ENCODE data around the gene ASPSCR1. TPM values are rescaled to one million over a fixed set of nuclear protein-coding genes. Genes with fewer than 3 reads are reported as not detected.

ASPSCR1 gene
- total RNA-seq, 1 donor = 23.6 TPM

DNA sequence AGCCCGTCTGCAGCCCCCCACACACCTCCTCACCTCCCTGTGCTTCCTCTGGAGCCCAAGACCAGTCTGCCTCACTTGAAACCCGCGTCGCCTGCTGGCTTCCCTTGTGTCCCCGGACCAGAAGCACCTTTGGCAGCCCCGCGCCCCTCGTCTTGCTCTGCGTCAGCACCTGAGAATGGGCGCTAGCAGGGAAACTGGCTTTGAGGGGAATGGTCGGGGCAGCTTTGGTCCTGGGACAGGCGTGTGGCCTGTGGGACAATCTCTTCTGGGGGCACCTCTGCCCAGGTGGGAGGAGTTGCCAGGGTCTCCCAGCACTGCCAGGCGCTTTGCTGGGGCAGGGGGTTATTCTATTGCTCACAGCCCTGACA is 46.3 kb upstream of the ASPSCR1 start:
- no peak overlapping the region for H3K4me3 ChIP-seq (ENCODE audit: low read depth, low read length)
- DNase-seq (ENCODE audit: low read depth) = no peak
- TF ChIP-seq, protein P1, sequence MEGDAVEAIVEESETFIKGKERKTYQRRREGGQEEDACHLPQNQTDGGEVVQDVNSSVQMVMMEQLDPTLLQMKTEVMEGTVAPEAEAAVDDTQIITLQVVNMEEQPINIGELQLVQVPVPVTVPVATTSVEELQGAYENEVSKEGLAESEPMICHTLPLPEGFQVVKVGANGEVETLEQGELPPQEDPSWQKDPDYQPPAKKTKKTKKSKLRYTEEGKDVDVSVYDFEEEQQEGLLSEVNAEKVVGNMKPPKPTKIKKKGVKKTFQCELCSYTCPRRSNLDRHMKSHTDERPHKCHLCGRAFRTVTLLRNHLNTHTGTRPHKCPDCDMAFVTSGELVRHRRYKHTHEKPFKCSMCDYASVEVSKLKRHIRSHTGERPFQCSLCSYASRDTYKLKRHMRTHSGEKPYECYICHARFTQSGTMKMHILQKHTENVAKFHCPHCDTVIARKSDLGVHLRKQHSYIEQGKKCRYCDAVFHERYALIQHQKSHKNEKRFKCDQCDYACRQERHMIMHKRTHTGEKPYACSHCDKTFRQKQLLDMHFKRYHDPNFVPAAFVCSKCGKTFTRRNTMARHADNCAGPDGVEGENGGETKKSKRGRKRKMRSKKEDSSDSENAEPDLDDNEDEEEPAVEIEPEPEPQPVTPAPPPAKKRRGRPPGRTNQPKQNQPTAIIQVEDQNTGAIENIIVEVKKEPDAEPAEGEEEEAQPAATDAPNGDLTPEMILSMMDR (IDR thresholded peaks at IDR 0.05; ENCODE audit: insufficient read depth, low read length) = no peak

DNA sequence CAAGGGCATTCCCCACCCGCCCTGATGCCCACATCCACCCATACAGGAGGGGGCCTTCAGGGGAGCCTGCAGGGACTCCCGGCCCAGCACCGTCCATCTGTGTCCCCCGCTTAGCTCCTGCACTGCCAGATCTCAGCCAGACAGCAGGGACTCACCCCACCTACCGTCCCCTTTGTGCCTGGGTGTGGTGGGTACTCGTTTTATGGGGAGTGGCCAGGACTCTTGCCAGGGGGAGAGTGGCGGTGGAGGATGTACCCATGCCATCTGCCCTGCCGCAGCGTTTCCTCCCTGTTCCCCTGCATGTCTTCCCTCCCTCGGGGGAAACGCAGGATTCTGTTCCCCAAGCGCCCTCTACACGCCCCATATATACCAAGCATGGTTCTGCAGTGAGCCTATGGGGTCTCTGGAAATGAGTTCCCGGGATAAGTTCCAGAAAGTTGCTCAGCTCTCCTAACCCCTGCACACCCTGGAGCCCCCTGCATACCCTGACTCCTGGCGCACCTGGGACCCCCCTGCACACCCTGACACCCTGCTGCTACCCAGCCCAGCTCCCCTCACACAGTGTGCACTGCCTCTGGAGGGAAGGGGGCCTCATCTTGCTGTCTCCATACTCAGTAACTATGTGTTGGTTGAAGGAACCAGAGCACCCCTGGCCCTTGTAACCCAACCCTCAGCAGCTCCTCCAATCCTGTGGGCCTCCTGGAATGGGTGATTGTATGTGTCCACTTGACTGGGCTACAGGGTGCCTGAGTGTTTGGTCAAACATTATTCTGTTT is 45.7 kb upstream of the ASPSCR1 start:
- no peak for DNase-seq (ENCODE audit: low read depth)
- H3K4me3 ChIP-seq (ENCODE audit: low read depth, low read length) = no peak overlapping the region
- TF ChIP-seq, protein P1 (IDR thresholded peaks at IDR 0.05; ENCODE audit: insufficient read depth, low read length) = no peak

DNA sequence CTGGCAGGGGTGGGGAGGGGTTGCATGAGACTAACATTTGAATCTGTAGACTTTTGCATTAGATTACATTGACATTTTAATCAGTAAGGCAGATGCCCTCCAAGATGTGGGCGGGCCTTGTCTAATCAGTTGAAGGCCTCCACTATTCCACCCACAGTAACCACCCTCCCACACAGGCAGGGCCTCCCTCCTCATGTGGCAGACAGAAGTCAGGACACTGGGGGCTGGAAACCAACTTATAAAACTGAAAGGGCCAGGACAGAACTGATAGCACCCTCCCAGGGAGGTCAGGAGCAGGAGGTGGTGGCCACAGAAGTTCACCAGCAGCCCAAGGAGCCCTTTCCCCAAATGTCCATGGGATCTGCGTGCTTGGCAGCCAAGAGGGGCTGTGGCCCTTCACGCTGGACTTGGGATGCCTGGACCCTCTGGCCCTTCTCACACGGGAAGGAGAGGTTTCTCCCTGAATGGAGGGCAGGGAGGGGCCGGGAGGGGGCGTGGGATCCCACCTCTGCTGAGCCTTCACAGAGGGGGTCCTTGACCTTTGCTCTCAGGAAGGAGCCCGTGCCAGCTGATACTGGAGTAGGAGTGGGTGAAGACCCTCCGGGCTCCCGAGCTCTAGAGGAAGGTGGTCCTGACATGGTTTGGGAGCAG is 45.0 kb upstream of the ASPSCR1 start:
- TF ChIP-seq, protein P1 (IDR thresholded peaks at IDR 0.05; ENCODE audit: insufficient read depth, low read length) = no peak
- DNase-seq (ENCODE audit: low read depth) = no peak
- H3K4me3 ChIP-seq (ENCODE audit: low read depth, low read length) = no peak overlapping the region

DNA sequence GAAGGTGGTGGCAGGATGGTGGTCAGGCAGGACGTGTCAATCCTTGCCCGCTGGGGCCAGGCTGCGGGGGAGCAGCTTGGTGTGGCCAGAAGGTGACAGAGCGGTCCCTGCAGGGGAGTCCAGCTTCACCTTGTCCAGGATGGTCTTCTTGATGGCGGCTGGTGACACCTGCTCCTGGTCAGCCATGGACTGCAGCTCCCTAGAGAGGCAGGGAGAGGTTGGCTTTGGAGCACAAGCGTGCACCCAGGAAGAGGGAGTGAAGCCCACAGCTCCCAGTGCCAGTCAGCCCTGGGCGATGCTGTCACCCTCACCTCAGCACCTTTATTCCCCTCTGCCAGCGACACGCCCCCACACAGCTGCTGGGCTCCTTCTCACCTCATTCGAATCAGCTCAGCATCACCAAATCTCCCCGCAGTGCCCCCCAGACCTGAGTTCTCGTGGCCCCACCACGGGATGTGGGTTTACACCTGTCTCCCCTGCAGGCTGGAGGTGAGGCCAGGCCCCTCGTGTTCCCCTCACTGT is 44.2 kb upstream of the ASPSCR1 start:
- no peak for DNase-seq (ENCODE audit: low read depth)
- H3K4me3 ChIP-seq (ENCODE audit: low read depth, low read length) = no peak overlapping the region
- TF ChIP-seq, protein P1 (IDR thresholded peaks at IDR 0.05; ENCODE audit: insufficient read depth, low read length) = no peak

DNA sequence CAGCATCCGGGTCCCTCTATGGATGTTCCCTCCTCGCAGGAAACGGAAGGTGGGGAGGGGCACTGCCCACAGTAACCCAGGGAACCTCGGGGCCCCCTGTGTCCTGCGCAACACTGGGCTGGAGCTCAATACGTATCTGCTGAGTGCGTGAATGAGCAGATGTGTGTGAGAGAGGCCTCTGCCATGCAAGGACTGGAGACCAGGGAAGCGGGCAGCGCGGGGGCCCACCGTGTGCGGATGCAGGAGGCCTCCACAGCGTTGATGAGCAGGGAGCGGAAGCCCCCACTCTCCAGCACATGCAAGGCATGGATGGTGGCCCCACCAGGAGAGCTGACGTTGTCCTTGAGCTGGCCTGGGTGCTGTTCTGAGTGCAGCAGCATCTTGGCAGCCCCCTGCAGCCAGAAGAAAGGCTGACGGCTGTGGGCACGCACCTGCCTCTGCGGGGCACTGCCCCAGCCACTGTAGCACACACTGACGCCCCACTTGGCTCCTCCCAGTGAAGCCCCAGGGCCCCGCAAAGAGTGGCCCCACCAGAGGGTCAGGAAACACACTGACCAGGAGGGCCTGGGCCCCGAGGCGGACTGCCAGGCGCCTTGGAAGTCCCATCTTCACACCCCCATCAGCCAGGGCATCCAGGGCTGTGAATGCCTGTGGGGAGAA is 43.2 kb upstream of the ASPSCR1 start:
- TF ChIP-seq, protein P1 (IDR thresholded peaks at IDR 0.05; ENCODE audit: insufficient read depth, low read length) = no peak
- no peak overlapping the region for H3K4me3 ChIP-seq (ENCODE audit: low read depth, low read length)
- DNase-seq (ENCODE audit: low read depth) = no peak

DNA sequence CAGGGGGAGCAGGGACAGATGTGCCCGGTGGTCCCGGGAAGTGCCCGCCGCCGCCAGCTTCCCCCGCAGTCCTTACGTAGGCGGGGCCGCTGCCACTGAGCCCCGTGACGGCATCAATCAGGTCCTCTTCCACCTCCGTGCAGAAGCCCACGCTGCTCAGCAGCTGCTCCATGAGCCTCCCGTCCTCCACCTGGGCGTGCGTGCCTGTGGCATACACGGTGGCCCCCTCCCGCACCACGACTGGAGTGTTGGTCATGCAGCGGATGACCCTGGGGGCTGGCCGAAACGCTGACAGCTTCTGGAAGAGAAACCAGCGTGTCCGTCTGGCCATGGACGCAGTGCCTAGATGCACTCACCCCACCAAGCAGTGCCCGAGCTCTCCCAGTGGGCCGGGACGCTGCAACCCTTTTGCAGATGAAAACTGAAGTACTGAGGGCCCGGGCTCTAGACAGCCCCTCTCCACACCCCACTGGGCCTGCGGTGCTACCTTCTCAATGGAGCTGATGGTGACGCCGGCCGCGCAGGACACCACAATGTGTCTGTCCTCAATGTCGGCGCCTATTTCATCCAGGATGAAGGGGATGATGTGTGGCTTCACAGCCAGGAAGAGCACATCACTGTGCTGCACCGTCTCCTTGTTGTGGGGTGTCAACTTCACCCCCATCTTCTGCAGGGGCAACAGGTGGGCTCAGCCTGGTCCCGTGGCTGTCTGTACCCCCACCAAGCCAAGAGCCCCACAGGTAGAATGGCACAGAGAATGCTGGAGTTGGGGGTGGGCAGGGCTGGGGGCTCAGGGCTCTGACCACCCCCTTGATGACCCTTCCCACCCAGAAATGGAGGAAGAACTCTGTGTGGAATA is 42.4 kb upstream of the ASPSCR1 start:
- DNase-seq (ENCODE audit: low read depth) = no peak
- TF ChIP-seq, protein P1 (IDR thresholded peaks at IDR 0.05; ENCODE audit: insufficient read depth, low read length) = no peak

More for the DNA sequence above, 42.4 kb upstream of the ASPSCR1 start:
- peak overlapping the region; percentile 9 for H3K4me3 ChIP-seq (ENCODE audit: low read depth, low read length)
